Measurements from ENCODE around the gene BIRC3.

DNA sequence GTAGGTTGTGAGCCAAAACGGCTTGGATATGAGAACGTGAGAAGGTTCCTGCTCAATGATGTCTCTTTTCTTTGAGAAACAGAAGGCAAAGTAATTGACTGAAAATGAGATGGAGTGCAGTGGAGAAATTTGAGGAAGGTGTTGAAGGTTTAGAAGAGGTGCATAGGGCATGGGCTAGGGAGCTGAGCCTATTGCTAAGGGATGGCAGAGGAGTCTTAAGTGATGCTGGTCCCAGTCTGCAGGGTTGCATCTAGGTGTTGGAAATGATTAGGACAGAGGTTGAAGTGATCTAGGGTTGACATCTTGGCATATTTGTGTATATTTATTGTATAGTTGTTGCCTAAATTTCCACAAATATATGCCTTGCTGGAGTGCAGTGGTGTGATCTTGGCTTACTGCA is 2.3 kb downstream of the BIRC3 start:
- TF ChIP-seq, protein P1, sequence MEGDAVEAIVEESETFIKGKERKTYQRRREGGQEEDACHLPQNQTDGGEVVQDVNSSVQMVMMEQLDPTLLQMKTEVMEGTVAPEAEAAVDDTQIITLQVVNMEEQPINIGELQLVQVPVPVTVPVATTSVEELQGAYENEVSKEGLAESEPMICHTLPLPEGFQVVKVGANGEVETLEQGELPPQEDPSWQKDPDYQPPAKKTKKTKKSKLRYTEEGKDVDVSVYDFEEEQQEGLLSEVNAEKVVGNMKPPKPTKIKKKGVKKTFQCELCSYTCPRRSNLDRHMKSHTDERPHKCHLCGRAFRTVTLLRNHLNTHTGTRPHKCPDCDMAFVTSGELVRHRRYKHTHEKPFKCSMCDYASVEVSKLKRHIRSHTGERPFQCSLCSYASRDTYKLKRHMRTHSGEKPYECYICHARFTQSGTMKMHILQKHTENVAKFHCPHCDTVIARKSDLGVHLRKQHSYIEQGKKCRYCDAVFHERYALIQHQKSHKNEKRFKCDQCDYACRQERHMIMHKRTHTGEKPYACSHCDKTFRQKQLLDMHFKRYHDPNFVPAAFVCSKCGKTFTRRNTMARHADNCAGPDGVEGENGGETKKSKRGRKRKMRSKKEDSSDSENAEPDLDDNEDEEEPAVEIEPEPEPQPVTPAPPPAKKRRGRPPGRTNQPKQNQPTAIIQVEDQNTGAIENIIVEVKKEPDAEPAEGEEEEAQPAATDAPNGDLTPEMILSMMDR (IDR thresholded peaks at IDR 0.05) = no peak
- TF ChIP-seq POLR2A (IDR thresholded peaks at IDR 0.05) (no peak), POLR2AphosphoS5 (IDR thresholded peaks at IDR 0.05) (no peak)

Data from sigmoid colon (tissue), 4 donors.